NCI-H226 (cell line): ENCODE data around the gene PTOV1.

Experiments
- DNase-seq: peaks from one replicate; pipeline ENCODE4 v3.0.0-alpha.2; 2015

Gene PTOV1

GRCh38 chr19:49861107-49861506 is 10.1 kb downstream of the PTOV1 start:
- DNase-seq: no peak

- DNase-seq: no peak
Measured at GRCh38 chr19:49861541-49862378, 10.8 kb downstream of the PTOV1 start.

GRCh38 chr19:49862391-49863253 is 11.7 kb downstream of the PTOV1 start:
- DNase-seq: no peak

GRCh38 chr19:49863254-49863934 is 12.4 kb downstream of the PTOV1 start:
- DNase-seq: no peak

- no peak for DNase-seq
Measured at GRCh38 chr19:49863935-49864320, 13.0 kb downstream of the PTOV1 start.

- DNase-seq: no peak
Measured at GRCh38 chr19:49864890-49865289, 13.9 kb downstream of the PTOV1 start.

- peak; percentile 90 for DNase-seq
Measured at GRCh38 chr19:49866933-49867782, 16.2 kb downstream of the PTOV1 start, which contains the start of gene PNKP. Gene PNKP, minus strand, starts transcription at chr19:49867576. Its CDS starts 372 bp downstream, at chr19:49867204.

- no peak for DNase-seq
Measured at GRCh38 chr19:49869009-49869483, 18.1 kb downstream of the PTOV1 start.

- peak; percentile 99 for DNase-seq
Measured at GRCh38 chr19:49869484-49870308, 18.7 kb downstream of the PTOV1 start.

GRCh38 chr19:49870309-49870901 is 19.4 kb downstream of the PTOV1 start:
- no peak for DNase-seq

- DNase-seq: no peak
Measured at GRCh38 chr19:49871349-49871985, 20.5 kb downstream of the PTOV1 start.

GRCh38 chr19:49872245-49873128 is 21.5 kb downstream of the PTOV1 start:
- DNase-seq: no peak

- DNase-seq: no peak
Measured at GRCh38 chr19:49873129-49873521, 22.2 kb downstream of the PTOV1 start.

- no peak for DNase-seq
Measured at GRCh38 chr19:49873834-49874233, 22.9 kb downstream of the PTOV1 start.

- DNase-seq: no peak
Measured at GRCh38 chr19:49874503-49875157, 23.7 kb downstream of the PTOV1 start.

- no peak for DNase-seq
Measured at GRCh38 chr19:49875177-49875576, 24.2 kb downstream of the PTOV1 start.

GRCh38 chr19:49875857-49876421 is 25.0 kb downstream of the PTOV1 start:
- peak; percentile 39 for DNase-seq

- DNase-seq: peak; percentile 89
Measured at GRCh38 chr19:49876422-49877019, 25.6 kb downstream of the PTOV1 start.
